ENCODE measurements around the gene MRPS12. TPM values are rescaled to one million over a fixed set of nuclear protein-coding genes. Genes with fewer than 3 reads are reported as not detected.
A peak's percentile ranks its signal among the peaks of the same experiment; 100 is the strongest.

MRPS12 gene
- total and polyA plus RNA-seq, 10 donors, result 23.2 to 47.8 (median 27.7) TPM

GRCh38 chr19:38975214-38975860 lies 44.6 kb downstream of the MRPS12 start, which contains the start of gene FBXO17:
Gene FBXO17, minus strand, starts transcription at chr19:38975742. Its CDS starts 25,423 bp downstream, at chr19:38950319.
- peaks cover 0 to 56% (median 18%) of the 10 kb centered on the region in 7 donors for H3K27me3 ChIP-seq (replicated peaks in 1 of 7)
- peak within 1 kb of the TSS in 7 of 8 donors; percentile 24 to 74 (median 67) for H3K27ac ChIP-seq
- H3K4me1 ChIP-seq, result peaks cover 0 to 17% (median 8%) of the 10 kb centered on the region in 6 donors
- H3K4me3 ChIP-seq, result peak within 1 kb of the TSS; percentile 15 to 64 (median 36)
- no peaks in the 10 kb centered on the region for H3K36me3 ChIP-seq
- DNase-seq, result no peak
- peaks cover 0 to 9% (median 5%) of the 10 kb centered on the region in 8 donors for H3K9me3 ChIP-seq
- 9 to 31% (median 12%) methylated on average over 15 to 63 of the region's 63 CpGs for WGBS, 5 donors
- TF ChIP-seq POLR2A (IDR thresholded peaks at IDR 0.05) (no peak), POLR2AphosphoS5 (IDR thresholded peaks at IDR 0.05) (peak in 1 of 3 donors; percentile 29)
- intact Hi-C loops (cut with DNase I; ENCODE audit: low total_unique reads), result no loop called here

- Histone ChIP-seq H3K4me1 (peaks cover 0 to 17% (median 8%) of the 10 kb centered on the region in 6 donors), H3K27me3 (replicated peaks in 1 of 7) (peaks cover 0 to 56% (median 18%) of the 10 kb centered on the region in 7 donors), H3K9me3 (peaks cover 0 to 15% (median 10%) of the 10 kb centered on the region in 8 donors), H3K27ac (peak overlapping the region in 7 of 8 donors; percentile 24 to 74 (median 67)), H3K36me3 (no peaks in the 10 kb centered on the region), H3K4me3 (peak overlapping the region; percentile 15 to 64 (median 36))
- 16 to 35% (median 16%) methylated on average over 9 to 22 of the region's 22 CpGs for WGBS, 5 donors
- intact Hi-C loops (cut with DNase I; ENCODE audit: low total_unique reads), result no loop called here
- DNase-seq, result no peak
- TF ChIP-seq, protein P1, sequence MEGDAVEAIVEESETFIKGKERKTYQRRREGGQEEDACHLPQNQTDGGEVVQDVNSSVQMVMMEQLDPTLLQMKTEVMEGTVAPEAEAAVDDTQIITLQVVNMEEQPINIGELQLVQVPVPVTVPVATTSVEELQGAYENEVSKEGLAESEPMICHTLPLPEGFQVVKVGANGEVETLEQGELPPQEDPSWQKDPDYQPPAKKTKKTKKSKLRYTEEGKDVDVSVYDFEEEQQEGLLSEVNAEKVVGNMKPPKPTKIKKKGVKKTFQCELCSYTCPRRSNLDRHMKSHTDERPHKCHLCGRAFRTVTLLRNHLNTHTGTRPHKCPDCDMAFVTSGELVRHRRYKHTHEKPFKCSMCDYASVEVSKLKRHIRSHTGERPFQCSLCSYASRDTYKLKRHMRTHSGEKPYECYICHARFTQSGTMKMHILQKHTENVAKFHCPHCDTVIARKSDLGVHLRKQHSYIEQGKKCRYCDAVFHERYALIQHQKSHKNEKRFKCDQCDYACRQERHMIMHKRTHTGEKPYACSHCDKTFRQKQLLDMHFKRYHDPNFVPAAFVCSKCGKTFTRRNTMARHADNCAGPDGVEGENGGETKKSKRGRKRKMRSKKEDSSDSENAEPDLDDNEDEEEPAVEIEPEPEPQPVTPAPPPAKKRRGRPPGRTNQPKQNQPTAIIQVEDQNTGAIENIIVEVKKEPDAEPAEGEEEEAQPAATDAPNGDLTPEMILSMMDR (IDR thresholded peaks at IDR 0.05 in 8 of 11, conservative IDR thresholded peaks at IDR 0.05 in 3 of 11), result no peak
- TF ChIP-seq POLR2A (IDR thresholded peaks at IDR 0.05), result no peak
- TF ChIP-seq POLR2AphosphoS5 (IDR thresholded peaks at IDR 0.05), result no peak
Measured at GRCh38 chr19:38975861-38976271, 45.1 kb downstream of the MRPS12 start.

- Histone ChIP-seq H3K4me3 (no peak overlapping the region), H3K36me3 (no peaks in the 10 kb centered on the region), H3K9me3 (peaks cover 0 to 22% (median 15%) of the 10 kb centered on the region in 8 donors), H3K4me1 (peaks cover 0 to 17% (median 8%) of the 10 kb centered on the region in 6 donors), H3K27me3 (replicated peaks in 1 of 7) (peaks cover 0 to 56% (median 18%) of the 10 kb centered on the region in 7 donors), H3K27ac (no peak overlapping the region)
- intact Hi-C loops (cut with DNase I; ENCODE audit: low total_unique reads), result no loop called here
- WGBS, 5 donors, result 62 to 66% (median 63%) methylated on average over 14 to 15 of the region's 15 CpGs
- no peak for TF ChIP-seq POLR2A (IDR thresholded peaks at IDR 0.05)
- TF ChIP-seq POLR2AphosphoS5 (IDR thresholded peaks at IDR 0.05), result no peak
- TF ChIP-seq, protein P1 (IDR thresholded peaks at IDR 0.05 in 8 of 11, conservative IDR thresholded peaks at IDR 0.05 in 3 of 11), result no peak
- DNase-seq, result no peak
Measured at GRCh38 chr19:38977445-38978325, 46.9 kb downstream of the MRPS12 start.

DNA sequence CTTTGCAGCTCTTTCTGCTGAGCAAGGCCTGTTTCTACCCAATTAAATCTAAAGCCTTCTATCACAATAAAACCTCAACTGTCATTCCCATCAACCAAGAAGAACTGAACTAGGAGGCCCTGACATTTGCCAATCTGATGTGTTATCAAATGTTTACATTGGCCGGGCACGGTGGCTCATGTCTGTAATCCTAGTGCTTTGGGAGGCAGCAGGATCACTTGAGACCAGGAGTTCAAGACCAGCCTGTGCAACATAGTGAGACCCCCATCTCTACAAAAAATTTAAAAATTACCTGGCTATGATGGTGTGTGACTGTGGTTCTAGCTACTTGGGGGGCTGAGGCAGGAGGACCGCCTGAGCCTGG lies 47.6 kb downstream of the MRPS12 start:
- Histone ChIP-seq H3K9me3 (peaks cover 0 to 22% (median 15%) of the 10 kb centered on the region in 8 donors), H3K27ac (no peak overlapping the region), H3K36me3 (no peaks in the 10 kb centered on the region), H3K27me3 (replicated peaks in 1 of 7) (peaks cover 0 to 52% (median 18%) of the 10 kb centered on the region in 7 donors), H3K4me3 (no peak overlapping the region), H3K4me1 (peaks cover 0 to 17% (median 8%) of the 10 kb centered on the region in 6 donors)
- 80 to 93% (median 84%) methylated on average over 3 of the region's 3 CpGs for WGBS, 5 donors
- intact Hi-C loops (cut with DNase I; ENCODE audit: low total_unique reads), result no loop called here
- TF ChIP-seq POLR2A (IDR thresholded peaks at IDR 0.05) (no peak), POLR2AphosphoS5 (IDR thresholded peaks at IDR 0.05) (no peak)
- TF ChIP-seq, protein P1 (IDR thresholded peaks at IDR 0.05 in 8 of 11, conservative IDR thresholded peaks at IDR 0.05 in 3 of 11), result no peak
- no peak for DNase-seq

All from spleen (tissue), 11 donors.